ENCODE measurements around the gene LAMB1.

DNA sequence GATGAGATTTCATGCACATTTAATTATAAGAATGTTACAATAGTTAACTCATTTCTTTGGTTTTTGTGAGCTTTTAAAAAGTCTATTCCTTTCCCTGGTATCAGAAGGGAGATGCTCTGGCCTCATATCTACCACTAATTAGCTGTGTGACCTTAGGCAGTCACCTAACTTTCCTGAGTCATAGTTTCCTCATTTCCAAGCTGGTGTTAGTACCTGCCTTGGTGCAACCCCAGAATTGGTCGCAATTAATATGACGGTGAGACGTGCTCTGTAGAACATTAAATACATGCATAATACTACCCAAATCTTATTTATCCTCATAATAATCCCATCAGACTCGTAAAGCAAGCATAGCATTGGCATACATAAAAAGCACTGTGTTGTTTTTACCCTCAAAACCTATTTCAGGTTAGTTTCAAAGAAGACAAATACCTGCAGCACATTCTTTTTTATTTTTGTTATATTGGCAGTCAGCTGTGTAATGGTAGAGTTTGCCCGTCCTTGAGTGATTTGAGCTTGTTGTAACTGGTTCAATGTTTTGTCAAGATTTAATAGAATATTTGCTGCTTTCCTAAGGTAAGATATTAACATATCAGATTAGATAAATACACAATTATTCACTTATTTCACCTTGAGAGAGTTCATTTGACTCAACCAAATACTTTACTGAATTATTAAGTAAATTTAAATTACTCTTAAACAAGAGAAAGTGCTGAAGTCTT lies 31.0 kb upstream of the LAMB1 start:
- TF ChIP-seq, protein P1, sequence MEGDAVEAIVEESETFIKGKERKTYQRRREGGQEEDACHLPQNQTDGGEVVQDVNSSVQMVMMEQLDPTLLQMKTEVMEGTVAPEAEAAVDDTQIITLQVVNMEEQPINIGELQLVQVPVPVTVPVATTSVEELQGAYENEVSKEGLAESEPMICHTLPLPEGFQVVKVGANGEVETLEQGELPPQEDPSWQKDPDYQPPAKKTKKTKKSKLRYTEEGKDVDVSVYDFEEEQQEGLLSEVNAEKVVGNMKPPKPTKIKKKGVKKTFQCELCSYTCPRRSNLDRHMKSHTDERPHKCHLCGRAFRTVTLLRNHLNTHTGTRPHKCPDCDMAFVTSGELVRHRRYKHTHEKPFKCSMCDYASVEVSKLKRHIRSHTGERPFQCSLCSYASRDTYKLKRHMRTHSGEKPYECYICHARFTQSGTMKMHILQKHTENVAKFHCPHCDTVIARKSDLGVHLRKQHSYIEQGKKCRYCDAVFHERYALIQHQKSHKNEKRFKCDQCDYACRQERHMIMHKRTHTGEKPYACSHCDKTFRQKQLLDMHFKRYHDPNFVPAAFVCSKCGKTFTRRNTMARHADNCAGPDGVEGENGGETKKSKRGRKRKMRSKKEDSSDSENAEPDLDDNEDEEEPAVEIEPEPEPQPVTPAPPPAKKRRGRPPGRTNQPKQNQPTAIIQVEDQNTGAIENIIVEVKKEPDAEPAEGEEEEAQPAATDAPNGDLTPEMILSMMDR (IDR thresholded peaks at IDR 0.05; ENCODE audit: insufficient read depth, low read length, poor library complexity, severe bottlenecking): no peak
- no peak for TF ChIP-seq EZH2phosphoT487 (conservative IDR thresholded peaks at IDR 0.05; ENCODE audit: low read length)
